Measurements from ENCODE around the gene HK1. TPM values are rescaled to one million over a fixed set of nuclear protein-coding genes. Genes with fewer than 3 reads are reported as not detected.

Gene HK1
- total RNA-seq, 1 donor from 2014 or later, result 106 TPM

DNA sequence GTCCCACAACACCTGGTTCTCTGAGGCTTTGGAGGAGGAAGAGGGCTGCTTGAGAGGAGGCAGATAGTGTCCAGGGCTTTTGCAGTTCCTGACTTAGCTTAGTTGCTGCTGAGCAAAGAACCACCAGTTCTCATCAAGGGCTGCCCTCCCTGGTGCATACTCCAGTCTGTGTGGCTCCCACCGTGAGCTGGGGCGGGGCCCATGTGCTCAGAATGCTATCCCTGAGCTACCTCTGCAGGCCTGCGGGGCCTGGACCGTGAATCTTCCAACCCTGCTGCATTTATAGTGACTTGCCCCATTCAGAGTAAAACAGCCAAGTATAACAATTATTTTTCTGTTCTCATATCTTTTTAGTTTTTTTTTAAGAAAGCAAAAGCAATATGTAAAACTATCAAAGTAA, 89.2 kb downstream of the HK1 start:
- H3K27me3 ChIP-seq, result no peaks in the 10 kb centered on the region
- H3K36me3 ChIP-seq, result peaks cover 0 to 69% of the 10 kb centered on the region in 2 donors
- H3K27ac ChIP-seq, result no peak overlapping the region
- TF ChIP-seq, protein P1, sequence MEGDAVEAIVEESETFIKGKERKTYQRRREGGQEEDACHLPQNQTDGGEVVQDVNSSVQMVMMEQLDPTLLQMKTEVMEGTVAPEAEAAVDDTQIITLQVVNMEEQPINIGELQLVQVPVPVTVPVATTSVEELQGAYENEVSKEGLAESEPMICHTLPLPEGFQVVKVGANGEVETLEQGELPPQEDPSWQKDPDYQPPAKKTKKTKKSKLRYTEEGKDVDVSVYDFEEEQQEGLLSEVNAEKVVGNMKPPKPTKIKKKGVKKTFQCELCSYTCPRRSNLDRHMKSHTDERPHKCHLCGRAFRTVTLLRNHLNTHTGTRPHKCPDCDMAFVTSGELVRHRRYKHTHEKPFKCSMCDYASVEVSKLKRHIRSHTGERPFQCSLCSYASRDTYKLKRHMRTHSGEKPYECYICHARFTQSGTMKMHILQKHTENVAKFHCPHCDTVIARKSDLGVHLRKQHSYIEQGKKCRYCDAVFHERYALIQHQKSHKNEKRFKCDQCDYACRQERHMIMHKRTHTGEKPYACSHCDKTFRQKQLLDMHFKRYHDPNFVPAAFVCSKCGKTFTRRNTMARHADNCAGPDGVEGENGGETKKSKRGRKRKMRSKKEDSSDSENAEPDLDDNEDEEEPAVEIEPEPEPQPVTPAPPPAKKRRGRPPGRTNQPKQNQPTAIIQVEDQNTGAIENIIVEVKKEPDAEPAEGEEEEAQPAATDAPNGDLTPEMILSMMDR (IDR thresholded peaks at IDR 0.05), result no peak
- TF ChIP-seq POLR2AphosphoS5 (IDR thresholded peaks at IDR 0.05; ENCODE audit: insufficient read depth in 1 of 2, low read depth in 1 of 2), result no peak
- H3K4me1 ChIP-seq, result peaks cover 20% of the 10 kb centered on the region
- H3K9me3 ChIP-seq, result no peaks in the 10 kb centered on the region
- DNase-seq (ENCODE audit: extremely low spot score in 2 of 2), result no peak
- H3K4me3 ChIP-seq, result no peak overlapping the region
- intact Hi-C loops (cut with DNase I), result no loop called here

DNA sequence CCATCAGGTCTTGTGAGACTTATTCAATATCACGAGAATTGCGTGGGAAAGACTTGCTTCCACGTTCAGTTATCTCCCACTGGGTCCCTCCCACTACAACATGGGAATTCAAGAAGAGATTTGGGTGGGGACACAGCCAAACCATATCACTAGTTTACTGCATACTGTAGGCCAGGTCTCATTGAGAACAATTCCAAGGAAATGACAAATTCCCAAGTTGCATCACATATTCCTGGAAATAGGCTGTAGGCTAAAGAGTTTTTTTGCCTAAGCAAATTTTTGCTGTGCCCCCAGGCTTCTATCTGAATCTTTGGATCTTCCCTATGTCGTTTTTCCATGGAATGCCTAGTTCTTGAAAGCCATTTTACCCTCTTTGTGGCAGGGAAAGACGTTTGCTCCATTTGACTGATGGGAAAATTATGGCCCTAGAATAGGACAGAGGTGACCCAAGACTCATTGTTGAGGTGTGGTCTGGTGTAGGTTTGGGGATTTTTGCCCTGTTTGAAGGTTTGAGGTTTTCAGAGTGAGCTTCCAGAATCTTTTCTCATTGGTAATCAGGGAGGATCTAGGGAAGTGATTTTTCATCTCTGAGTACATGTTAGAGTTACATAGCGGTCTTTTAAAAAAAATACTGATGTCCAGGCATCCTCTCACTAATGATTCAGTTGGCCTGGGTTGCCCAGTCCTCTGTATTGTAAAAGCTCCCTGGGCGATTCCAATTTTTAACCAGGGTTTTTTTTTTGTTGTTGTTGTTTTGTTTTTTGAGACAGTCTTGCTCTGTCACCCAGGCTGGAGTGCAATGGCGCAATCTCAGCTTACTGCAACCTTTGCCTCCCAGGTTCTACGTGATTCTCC, 94.1 kb downstream of the HK1 start:
- TF ChIP-seq POLR2A (IDR thresholded peaks at IDR 0.05) (no peak), POLR2AphosphoS5 (IDR thresholded peaks at IDR 0.05; ENCODE audit: insufficient read depth in 1 of 2, low read depth in 1 of 2) (no peak)
- TF ChIP-seq, protein P1 (IDR thresholded peaks at IDR 0.05), result no peak
- Histone ChIP-seq H3K4me1 (peaks cover 40% of the 10 kb centered on the region), H3K4me3 (no peak overlapping the region), H3K27me3 (no peaks in the 10 kb centered on the region), H3K27ac (no peak overlapping the region), H3K36me3 (peaks cover 0 to 45% of the 10 kb centered on the region in 2 donors), H3K9me3 (no peaks in the 10 kb centered on the region)
- no peak for DNase-seq (ENCODE audit: extremely low spot score in 2 of 2)
- intact Hi-C loops (cut with DNase I), result no loop called here

DNA sequence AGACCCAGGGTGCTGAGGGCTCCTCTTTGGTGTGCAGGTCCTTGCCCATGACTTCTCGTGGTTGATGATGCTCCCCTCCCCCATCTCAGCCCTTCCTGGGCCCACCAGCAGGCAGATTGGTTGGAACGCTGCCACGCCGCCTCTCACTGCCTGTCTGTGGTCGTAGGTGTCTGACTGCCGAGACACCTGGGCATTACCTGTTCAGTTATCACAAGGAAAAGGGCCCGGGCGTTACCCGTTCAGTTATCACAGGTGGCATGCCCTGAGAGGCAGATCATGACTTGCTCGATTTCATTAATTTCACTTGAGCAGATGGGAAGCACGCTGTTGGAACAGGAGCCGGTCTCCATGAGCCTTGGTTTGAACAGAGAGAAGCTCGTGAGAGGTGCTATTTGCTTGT, 95.9 kb downstream of the HK1 start:
- DNase-seq (ENCODE audit: extremely low spot score in 2 of 2), result no peak
- H3K4me3 ChIP-seq, result no peak overlapping the region
- intact Hi-C loops (cut with DNase I), result no loop called here
- H3K27me3 ChIP-seq, result no peaks in the 10 kb centered on the region
- no peaks in the 10 kb centered on the region for H3K9me3 ChIP-seq
- peaks cover 0 to 46% of the 10 kb centered on the region in 2 donors for H3K36me3 ChIP-seq
- TF ChIP-seq POLR2A (IDR thresholded peaks at IDR 0.05) (no peak), POLR2AphosphoS5 (IDR thresholded peaks at IDR 0.05; ENCODE audit: insufficient read depth in 1 of 2, low read depth in 1 of 2) (no peak)
- TF ChIP-seq, protein P1 (IDR thresholded peaks at IDR 0.05), result no peak
- peak overlapping the region; percentile 70 for H3K27ac ChIP-seq
- H3K4me1 ChIP-seq, result peaks cover 47% of the 10 kb centered on the region

DNA sequence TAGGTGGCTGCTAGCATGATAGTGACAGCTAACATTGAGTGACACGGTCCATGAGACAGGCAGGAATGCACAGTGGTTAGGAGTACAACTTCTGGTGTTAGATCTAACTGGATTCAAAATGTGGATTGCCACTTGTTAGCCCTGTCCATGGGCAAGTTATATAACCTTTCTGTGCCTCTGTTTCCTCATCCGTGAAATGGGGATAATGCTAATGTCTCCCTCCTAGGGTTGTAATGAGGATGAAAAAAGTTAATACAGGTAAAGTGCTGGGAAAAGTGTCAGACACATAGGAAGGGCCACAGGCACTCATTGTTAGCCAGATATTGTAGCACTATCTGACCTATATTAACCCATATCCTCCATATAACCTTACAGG, 96.6 kb downstream of the HK1 start:
- Histone ChIP-seq H3K4me3 (no peak overlapping the region), H3K4me1 (peaks cover 47% of the 10 kb centered on the region), H3K27ac (peak overlapping the region; percentile 70), H3K9me3 (no peaks in the 10 kb centered on the region), H3K36me3 (peaks cover 0 to 46% of the 10 kb centered on the region in 2 donors), H3K27me3 (no peaks in the 10 kb centered on the region)
- intact Hi-C loops (cut with DNase I), result loop anchor here (5.0 kb wide), 1 partner anchor 58 kb away; no protein-coding TSS in a partner anchor
- TF ChIP-seq POLR2A (IDR thresholded peaks at IDR 0.05) (no peak), POLR2AphosphoS5 (IDR thresholded peaks at IDR 0.05; ENCODE audit: insufficient read depth in 1 of 2, low read depth in 1 of 2) (no peak)
- TF ChIP-seq, protein P1 (IDR thresholded peaks at IDR 0.05), result no peak
- DNase-seq (ENCODE audit: extremely low spot score in 2 of 2), result no peak
